ENCODE results near the gene AFF1. TPM values are rescaled to one million over a fixed set of nuclear protein-coding genes. Genes with fewer than 3 reads are reported as not detected.
A peak's percentile ranks its signal among the peaks of the same experiment; 100 is the strongest.
"Not testable (repeated sequence)": the region's sequence is repeated elsewhere in the genome, so short reads cannot be mapped to it uniquely, and the experiment has no call there.

AFF1 gene
- total RNA-seq, 4 donors from 2014 or later: 105 to 152 (median 111) TPM

DNA sequence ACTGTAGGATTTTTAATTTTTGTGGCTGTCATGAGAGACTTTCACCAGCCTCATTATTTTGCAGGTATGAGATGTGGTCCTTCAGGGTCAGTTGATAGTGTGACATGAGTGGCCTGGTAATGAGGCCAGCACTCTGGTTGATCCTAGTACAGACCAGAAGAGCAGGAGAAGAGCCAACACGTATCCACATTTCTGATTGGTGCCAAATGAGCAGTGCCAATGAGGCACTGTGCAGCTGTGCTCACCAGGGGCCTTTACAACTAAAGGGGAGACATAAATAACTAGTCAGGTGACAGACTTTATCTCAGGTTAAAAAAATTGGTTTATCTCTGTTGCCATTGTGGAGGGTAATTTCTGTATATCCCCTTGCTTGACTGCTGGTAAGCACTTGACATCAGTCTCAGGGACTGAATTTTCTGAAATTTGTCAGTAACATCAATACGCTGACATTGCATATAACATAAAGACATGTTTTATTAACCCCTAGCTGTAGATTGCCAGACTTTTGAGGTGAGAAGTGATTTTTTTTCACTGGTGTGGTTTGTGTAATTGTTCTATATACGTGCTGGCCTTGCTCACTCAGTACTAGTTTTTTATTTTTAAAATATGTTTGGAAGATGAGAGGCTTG is 101.2 kb downstream of the AFF1 start:
- Histone ChIP-seq H3K27ac (peak overlapping the region in 3 of 4 donors; percentile 27 to 91 (median 88)), H3K4me1 (peaks cover 2 to 99% (median 79%) of the 10 kb centered on the region in 4 donors), H3K27me3 (no peaks in the 10 kb centered on the region), H3K4me3 (no peak overlapping the region), H3K9me3 (no peaks in the 10 kb centered on the region), H3K36me3 (no peaks in the 10 kb centered on the region)
- 65 to 78% methylated on average over 3 of the region's 3 CpGs for WGBS, 2 donors
- no peak for DNase-seq (ENCODE audit: low spot score in 2 of 2)
- no peak for TF ChIP-seq EP300 (IDR thresholded peaks at IDR 0.05)
- TF ChIP-seq POLR2A (IDR thresholded peaks at IDR 0.05): no peak
- no peak for TF ChIP-seq CTCF (IDR thresholded peaks at IDR 0.05)

DNA sequence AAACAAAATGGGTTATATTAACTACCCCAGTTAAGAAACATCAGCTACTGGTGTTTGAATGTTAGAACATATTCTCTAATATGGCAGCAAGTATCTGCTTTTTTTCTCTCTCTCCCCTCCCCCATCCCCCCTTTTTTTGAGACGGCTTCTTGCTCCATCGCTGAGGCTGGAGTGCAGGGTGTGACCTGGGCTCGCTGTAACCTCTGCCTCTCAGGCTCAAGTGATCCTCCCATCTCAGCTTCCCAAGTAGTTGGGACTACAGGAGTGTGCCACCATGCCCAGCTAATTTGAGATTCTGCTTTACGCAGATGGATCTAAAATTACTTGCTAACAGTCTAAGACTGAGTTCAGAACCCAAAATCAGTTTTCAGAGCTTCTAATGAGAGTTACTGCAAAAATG is 101.9 kb downstream of the AFF1 start:
- WGBS, 2 donors: 61 to 64% methylated on average over 4 of the region's 4 CpGs
- TF ChIP-seq CTCF (IDR thresholded peaks at IDR 0.05) (no peak), EP300 (IDR thresholded peaks at IDR 0.05) (no peak), POLR2A (IDR thresholded peaks at IDR 0.05) (no peak)
- Histone ChIP-seq H3K27me3 (no peaks in the 10 kb centered on the region), H3K27ac (peak overlapping the region; percentile 15 to 91 (median 58)), H3K36me3 (no peaks in the 10 kb centered on the region), H3K4me3 (no peak overlapping the region), H3K9me3 (no peaks in the 10 kb centered on the region), H3K4me1 (peaks cover 2 to 99% (median 74%) of the 10 kb centered on the region in 4 donors)
- DNase-seq (ENCODE audit: low spot score in 2 of 2): no peak

DNA sequence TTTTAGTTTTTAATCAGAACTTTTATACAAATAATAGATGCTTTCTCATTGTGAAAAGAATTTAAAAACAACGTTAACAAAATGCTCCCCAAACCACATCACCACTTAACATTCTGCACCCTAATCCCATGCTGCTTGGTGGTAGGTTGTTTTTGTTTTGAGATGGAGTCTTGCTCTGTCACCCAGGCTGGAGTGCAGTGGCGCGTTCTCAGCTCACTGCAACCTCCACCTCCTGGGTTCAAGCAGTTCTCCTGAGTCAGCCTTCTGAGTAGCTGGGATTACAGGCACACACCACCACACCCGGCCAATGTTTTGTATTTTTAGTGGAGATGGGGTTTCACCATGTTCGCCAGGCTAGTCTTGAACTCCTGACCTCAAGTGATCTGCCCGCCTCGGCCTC is 102.4 kb downstream of the AFF1 start:
- 53 to 74% methylated on average over 7 of the region's 7 CpGs for WGBS, 2 donors
- not testable (repeated sequence) for H3K4me3 ChIP-seq; H3K9me3 ChIP-seq; H3K27me3 ChIP-seq; H3K36me3 ChIP-seq; DNase-seq (ENCODE audit: low spot score in 2 of 2)
- peaks cover 2 to 99% (median 72%) of the 10 kb centered on the region in 4 donors for H3K4me1 ChIP-seq
- peak overlapping the region; percentile 15 to 91 (median 58) for H3K27ac ChIP-seq

GRCh38 chr4:87037671-87038334 is 103.0 kb downstream of the AFF1 start:
- Histone ChIP-seq H3K9me3 (no peaks in the 10 kb centered on the region), H3K4me1 (peaks cover 2 to 99% (median 70%) of the 10 kb centered on the region in 4 donors), H3K27me3 (no peaks in the 10 kb centered on the region), H3K4me3 (no peak overlapping the region), H3K36me3 (no peaks in the 10 kb centered on the region), H3K27ac (peak overlapping the region; percentile 4 to 91 (median 76))
- no peak for TF ChIP-seq CTCF (IDR thresholded peaks at IDR 0.05)
- TF ChIP-seq EP300 (IDR thresholded peaks at IDR 0.05): no peak
- no peak for TF ChIP-seq POLR2A (IDR thresholded peaks at IDR 0.05)
- WGBS, 2 donors: 34% methylated on average over 5 of the region's 5 CpGs
- DNase-seq (ENCODE audit: low spot score in 2 of 2): no peak

GRCh38 chr4:87038837-87039615 is 104.2 kb downstream of the AFF1 start:
- DNase-seq (ENCODE audit: low spot score in 2 of 2): peak in 1 of 2 donors; percentile 3
- peaks cover 5 to 99% (median 70%) of the 10 kb centered on the region in 4 donors for H3K4me1 ChIP-seq
- 18 to 39% methylated on average over 8 of the region's 8 CpGs for WGBS, 2 donors

More at GRCh38 chr4:87038837-87039615, 104.2 kb downstream of the AFF1 start:
- no peaks in the 10 kb centered on the region for H3K27me3 ChIP-seq
- no peaks in the 10 kb centered on the region for H3K36me3 ChIP-seq
- peak overlapping the region; percentile 4 to 91 (median 76) for H3K27ac ChIP-seq
- no peaks in the 10 kb centered on the region for H3K9me3 ChIP-seq
- no peak overlapping the region for H3K4me3 ChIP-seq
- TF ChIP-seq EP300 (IDR thresholded peaks at IDR 0.05): no peak
- no peak for TF ChIP-seq CTCF (IDR thresholded peaks at IDR 0.05)
- no peak for TF ChIP-seq POLR2A (IDR thresholded peaks at IDR 0.05)
